ENCODE results near the gene RNF112.

DNA sequence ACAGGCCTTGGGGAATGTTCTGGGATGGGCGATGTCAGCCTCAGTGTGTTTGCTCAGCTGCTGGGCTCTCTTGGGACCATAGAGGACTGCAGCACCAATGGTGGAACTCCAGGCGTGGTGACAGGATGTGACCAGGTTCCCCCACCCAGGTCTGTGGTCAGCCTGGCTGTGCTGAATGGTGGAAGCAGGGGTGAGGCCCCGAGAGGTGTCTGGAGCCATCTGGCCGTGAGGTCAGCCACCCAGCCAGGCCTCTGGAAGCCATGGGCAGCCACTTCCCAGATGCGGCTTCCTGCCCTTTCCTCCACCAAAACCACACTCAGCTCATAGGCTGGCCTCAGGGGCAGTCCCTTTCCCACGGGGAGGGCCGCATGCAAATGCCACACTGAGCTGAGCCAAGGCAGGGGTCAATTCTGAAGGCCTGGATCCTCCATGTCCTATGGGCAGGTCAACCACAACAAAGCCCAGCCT, 40.5 kb upstream of the RNF112 start:
- TF ChIP-seq SUZ12 (IDR thresholded peaks at IDR 0.05; ENCODE audit: extremely low read depth, insufficient read depth, insufficient read length) (no peak), YY1 (IDR thresholded peaks at IDR 0.05; ENCODE audit: insufficient read depth, insufficient read length) (no peak)
